GM23338 (cell line): ENCODE results near the gene CCDC57. TPM values are rescaled to one million over a fixed set of nuclear protein-coding genes. Genes with fewer than 3 reads are reported as not detected.

ENCODE experiments used
- ATAC-seq: fragments of 200-7000 bp; cut with Tn5 transposase; 3 replicates; pipeline ENCODE4 v1.9.1; 2020
- DNase-seq: peaks from one replicate; pipeline ENCODE4 v3.0.0-alpha.2; 2015; ENCODE audit warnings: low spot score
- H2AFZ ChIP-seq: fragments of 200-600 bp; sonication (generic); 2 replicates; pipeline ENCODE4 v1.8.0; 2016; ENCODE audit warnings: antibody characterized with exemption, mild to moderate bottlenecking, moderate library complexity
- H3F3A ChIP-seq: fragments of 200-600 bp; sonication (generic); replicated peaks from 2 replicates; pipeline ENCODE4 v1.8.0; 2017; ENCODE audit warnings: antibody characterized with exemption, mixed run types, low read depth
- H3K27ac ChIP-seq: fragments of 200-600 bp; sonication (generic); 2 replicates; pipeline ENCODE4 v1.6.1; 2016; ENCODE audit warnings: low read depth
- H3K27me3 ChIP-seq: fragments of 200-600 bp; sonication (generic); 2 replicates; pipeline ENCODE4 v1.8.0; 2016; ENCODE audit warnings: mild to moderate bottlenecking, mixed run types, moderate library complexity; ENCODE audit not compliant: insufficient read depth
- H3K36me3 ChIP-seq: fragments of 200-600 bp; sonication (generic); 2 replicates; pipeline ENCODE4 v1.8.0; 2016; ENCODE audit warnings: mild to moderate bottlenecking; ENCODE audit not compliant: insufficient read depth
- H3K4me1 ChIP-seq: fragments of 200-600 bp; sonication (generic); 2 replicates; pipeline ENCODE4 v1.8.0; 2016; ENCODE audit warnings: mild to moderate bottlenecking, moderate library complexity; ENCODE audit not compliant: insufficient read depth
- H3K4me2 ChIP-seq: fragments of 200-600 bp; sonication (generic); 2 replicates; pipeline ENCODE4 v1.7.1; 2017; ENCODE audit warnings: mixed run types
- H3K4me3 ChIP-seq: fragments of 200-600 bp; sonication (generic); 2 replicates; pipeline ENCODE4 v1.6.1; 2016; ENCODE audit warnings: mixed run types
- H3K79me2 ChIP-seq: fragments of 200-600 bp; sonication (generic); replicated peaks from 2 replicates; pipeline ENCODE4 v1.8.0; 2017; ENCODE audit warnings: mild to moderate bottlenecking; ENCODE audit not compliant: insufficient read depth
- H3K9me2 ChIP-seq: fragments of 200-600 bp; sonication (generic); 2 replicates; pipeline ENCODE4 v1.8.0; 2017; ENCODE audit not compliant: insufficient read depth
- H4K20me1 ChIP-seq: fragments of 200-600 bp; sonication (generic); replicated peaks from 2 replicates; pipeline ENCODE4 v1.8.0; 2017; ENCODE audit warnings: mild to moderate bottlenecking; ENCODE audit not compliant: insufficient read depth
- H3K27ac Mint-ChIP-seq: 2 replicates; pipeline ENCODE4 v1.8.0; 2020; ENCODE audit warnings: inconsistent platforms, mild to moderate bottlenecking, moderate library complexity, mixed read lengths
- H3K27me3 Mint-ChIP-seq: 3 replicates; pipeline ENCODE4 v1.8.0; 2022; ENCODE audit warnings: low read depth, mild to moderate bottlenecking, moderate library complexity, mixed read lengths, inconsistent platforms; ENCODE audit not compliant: insufficient read depth, poor library complexity
- H3K36me3 Mint-ChIP-seq: 3 replicates; pipeline ENCODE4 v1.8.0; 2021; ENCODE audit warnings: low read depth, mild to moderate bottlenecking, inconsistent platforms, moderate library complexity, mixed read lengths
- H3K4me1 Mint-ChIP-seq: 3 replicates; pipeline ENCODE4 v1.8.0; 2020; ENCODE audit warnings: mild to moderate bottlenecking, inconsistent platforms, mixed read lengths
- H3K4me3 Mint-ChIP-seq: 3 replicates; pipeline ENCODE4 v1.8.0; 2021; ENCODE audit warnings: moderate library complexity, mild to moderate bottlenecking, inconsistent platforms, mixed read lengths
- H3K9me3 Mint-ChIP-seq: 3 replicates; pipeline ENCODE4 v1.8.0; 2020; ENCODE audit warnings: moderate library complexity, mild to moderate bottlenecking, inconsistent platforms, mixed read lengths
- CREB1 ChIP-seq: fragments of 250-450 bp; sonication (Bioruptor Pico); IDR thresholded peaks from 2 replicates; pipeline ENCODE4 v1.5.0; 2020; ENCODE audit warnings: low read depth, mild to moderate bottlenecking, moderate library complexity
- EZH2 ChIP-seq: fragments of 200-600 bp; sonication (generic); IDR thresholded peaks from one replicate; pipeline ENCODE4 v1.8.0; 2017; ENCODE audit warnings: antibody characterized with exemption, mild to moderate bottlenecking, low read depth; ENCODE audit not compliant: unreplicated experiment
- EZH2phosphoT487 ChIP-seq: fragments of 200-600 bp; sonication (generic); IDR thresholded peaks from one replicate; pipeline ENCODE4 v1.8.1; 2018; ENCODE audit warnings: antibody characterized with exemption; ENCODE audit not compliant: unreplicated experiment
- JUNB ChIP-seq: IDR thresholded peaks from one replicate; pipeline ENCODE4 v1.6.1; 2016; ENCODE audit warnings: antibody characterized with exemption; ENCODE audit not compliant: unreplicated experiment
- NANOG ChIP-seq: IDR thresholded peaks from 2 replicates; pipeline ENCODE4 v1.6.1; 2016; ENCODE audit warnings: antibody characterized with exemption, borderline replicate concordance
- POLR2AphosphoS5 ChIP-seq: IDR thresholded peaks from 2 replicates; pipeline ENCODE4 v1.6.1; 2016; ENCODE audit warnings: antibody characterized with exemption, low read depth
- STAT1 ChIP-seq: IDR thresholded peaks from one replicate; pipeline ENCODE4 v1.6.1; 2016; ENCODE audit warnings: antibody characterized with exemption; ENCODE audit not compliant: unreplicated experiment
- ZNF114 ChIP-seq: fragments of 250-450 bp; sonication (Bioruptor Pico); IDR thresholded peaks from 2 replicates; pipeline ENCODE4 v1.5.0; 2020; ENCODE audit warnings: mild to moderate bottlenecking, moderate library complexity
- ZNF331 ChIP-seq: fragments of 250-450 bp; sonication (Bioruptor Pico); IDR thresholded peaks from 2 replicates; pipeline ENCODE4 v1.5.0; 2020; ENCODE audit warnings: low read depth, mild to moderate bottlenecking, moderate library complexity
- polyA plus RNA-seq: library from polyadenylated mRNA; unstranded; fragments of >200 nt; fragmentation: Nextera tagmentation; extraction: Ambion mirVana; gene quantifications from 2 replicates; pipeline ENCODE4 v1.2.1, GENCODE V29; 2016
- total RNA-seq: library from RNA; depleted of rRNA; stranded (reverse); fragments of >200 nt; shearing (Covaris generic); gene quantifications from 2 replicates; pipeline ENCODE4 v1.2.3, GENCODE V29; 2014
- TF ChIP-seq, protein P1 (sequence below): fragments of 250-450 bp; sonication (Bioruptor Pico); IDR thresholded peaks from 2 replicates; pipeline ENCODE4 v1.5.0; 2020; ENCODE audit warnings: mild to moderate bottlenecking, moderate library complexity
- TF ChIP-seq, protein P2 (sequence below), 2 experiments: fragments of 200-600 bp in 1 of 2; sonication (generic) in 1 of 2; conservative IDR thresholded peaks; 2 replicates each; pipeline versions ENCODE4 v1.5.1 to v1.6.1; 2016 to 2017; ENCODE audit warnings: antibody characterized with exemption in 2 of 2, low read depth in 2 of 2, mild to moderate bottlenecking in 2 of 2, moderate library complexity in 1 of 2
- TF ChIP-seq, protein P3 (sequence below): IDR thresholded peaks from one replicate; pipeline ENCODE4 v1.6.1; 2018; ENCODE audit warnings: antibody characterized with exemption; ENCODE audit not compliant: unreplicated experiment
- TF ChIP-seq, protein P4 (sequence below): IDR thresholded peaks from 2 replicates; pipeline ENCODE4 v1.6.1; 2016; ENCODE audit warnings: antibody characterized with exemption

The CCDC57 gene
- total and polyA plus RNA-seq, 2 experiments from 2014 or later: 7.0 to 16.3 TPM

DNA sequence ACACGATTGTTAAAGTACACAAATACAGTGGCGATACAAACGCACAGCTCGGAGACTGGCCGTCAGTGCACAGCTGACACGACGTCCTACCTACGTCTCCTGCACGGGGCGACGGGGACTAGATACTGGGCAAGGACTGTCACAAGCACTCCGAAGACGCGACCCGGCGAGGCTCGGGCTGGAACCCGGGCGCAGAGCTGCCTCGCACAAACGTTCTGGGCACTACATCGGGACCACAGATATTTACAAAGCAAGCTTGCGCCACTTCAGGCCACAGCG lies 30.0 kb upstream of the CCDC57 start:
- ATAC-seq (no peak), DNase-seq (no peak)
- Histone ChIP-seq H3K4me3 (no peak overlapping the region), H2AFZ (no peak overlapping the region), H3K27me3 (no peaks in the 10 kb centered on the region), H3F3A (0 out of 2 replicates have a peak, but pooled peaks cover 9% of the 10 kb centered on the region), H3K36me3 (peaks cover 12% of the 10 kb centered on the region), H3K4me2 (no peak overlapping the region), H4K20me1 (peaks cover 24% of the 10 kb centered on the region), H3K79me2 (peaks cover 18% of the 10 kb centered on the region), H3K9me2 (no peaks in the 10 kb centered on the region), H3K27ac (no peak overlapping the region), H3K4me1 (no peaks in the 10 kb centered on the region; the same call in 1 of the 2 replicates)
- Mint-ChIP-seq H3K27ac (no peak overlapping the region), H3K4me3 (no peak overlapping the region), H3K36me3 (peaks cover 52% of the 10 kb centered on the region), H3K4me1 (peaks cover 7% of the 10 kb centered on the region), H3K27me3 (peaks cover 15% of the 10 kb centered on the region), H3K9me3 (no peaks in the 10 kb centered on the region; the same call in 2 of the 3 replicates)
- TF ChIP-seq JUNB (no peak), ZNF331 (CRISPR knock-in tag) (no peak), EZH2phosphoT487 (no peak), NANOG (no peak), CREB1 (CRISPR knock-in tag) (no peak), POLR2AphosphoS5 (no peak), ZNF114 (CRISPR knock-in tag) (no peak), STAT1 (no peak), EZH2 (no peak)
- TF ChIP-seq, protein P1, sequence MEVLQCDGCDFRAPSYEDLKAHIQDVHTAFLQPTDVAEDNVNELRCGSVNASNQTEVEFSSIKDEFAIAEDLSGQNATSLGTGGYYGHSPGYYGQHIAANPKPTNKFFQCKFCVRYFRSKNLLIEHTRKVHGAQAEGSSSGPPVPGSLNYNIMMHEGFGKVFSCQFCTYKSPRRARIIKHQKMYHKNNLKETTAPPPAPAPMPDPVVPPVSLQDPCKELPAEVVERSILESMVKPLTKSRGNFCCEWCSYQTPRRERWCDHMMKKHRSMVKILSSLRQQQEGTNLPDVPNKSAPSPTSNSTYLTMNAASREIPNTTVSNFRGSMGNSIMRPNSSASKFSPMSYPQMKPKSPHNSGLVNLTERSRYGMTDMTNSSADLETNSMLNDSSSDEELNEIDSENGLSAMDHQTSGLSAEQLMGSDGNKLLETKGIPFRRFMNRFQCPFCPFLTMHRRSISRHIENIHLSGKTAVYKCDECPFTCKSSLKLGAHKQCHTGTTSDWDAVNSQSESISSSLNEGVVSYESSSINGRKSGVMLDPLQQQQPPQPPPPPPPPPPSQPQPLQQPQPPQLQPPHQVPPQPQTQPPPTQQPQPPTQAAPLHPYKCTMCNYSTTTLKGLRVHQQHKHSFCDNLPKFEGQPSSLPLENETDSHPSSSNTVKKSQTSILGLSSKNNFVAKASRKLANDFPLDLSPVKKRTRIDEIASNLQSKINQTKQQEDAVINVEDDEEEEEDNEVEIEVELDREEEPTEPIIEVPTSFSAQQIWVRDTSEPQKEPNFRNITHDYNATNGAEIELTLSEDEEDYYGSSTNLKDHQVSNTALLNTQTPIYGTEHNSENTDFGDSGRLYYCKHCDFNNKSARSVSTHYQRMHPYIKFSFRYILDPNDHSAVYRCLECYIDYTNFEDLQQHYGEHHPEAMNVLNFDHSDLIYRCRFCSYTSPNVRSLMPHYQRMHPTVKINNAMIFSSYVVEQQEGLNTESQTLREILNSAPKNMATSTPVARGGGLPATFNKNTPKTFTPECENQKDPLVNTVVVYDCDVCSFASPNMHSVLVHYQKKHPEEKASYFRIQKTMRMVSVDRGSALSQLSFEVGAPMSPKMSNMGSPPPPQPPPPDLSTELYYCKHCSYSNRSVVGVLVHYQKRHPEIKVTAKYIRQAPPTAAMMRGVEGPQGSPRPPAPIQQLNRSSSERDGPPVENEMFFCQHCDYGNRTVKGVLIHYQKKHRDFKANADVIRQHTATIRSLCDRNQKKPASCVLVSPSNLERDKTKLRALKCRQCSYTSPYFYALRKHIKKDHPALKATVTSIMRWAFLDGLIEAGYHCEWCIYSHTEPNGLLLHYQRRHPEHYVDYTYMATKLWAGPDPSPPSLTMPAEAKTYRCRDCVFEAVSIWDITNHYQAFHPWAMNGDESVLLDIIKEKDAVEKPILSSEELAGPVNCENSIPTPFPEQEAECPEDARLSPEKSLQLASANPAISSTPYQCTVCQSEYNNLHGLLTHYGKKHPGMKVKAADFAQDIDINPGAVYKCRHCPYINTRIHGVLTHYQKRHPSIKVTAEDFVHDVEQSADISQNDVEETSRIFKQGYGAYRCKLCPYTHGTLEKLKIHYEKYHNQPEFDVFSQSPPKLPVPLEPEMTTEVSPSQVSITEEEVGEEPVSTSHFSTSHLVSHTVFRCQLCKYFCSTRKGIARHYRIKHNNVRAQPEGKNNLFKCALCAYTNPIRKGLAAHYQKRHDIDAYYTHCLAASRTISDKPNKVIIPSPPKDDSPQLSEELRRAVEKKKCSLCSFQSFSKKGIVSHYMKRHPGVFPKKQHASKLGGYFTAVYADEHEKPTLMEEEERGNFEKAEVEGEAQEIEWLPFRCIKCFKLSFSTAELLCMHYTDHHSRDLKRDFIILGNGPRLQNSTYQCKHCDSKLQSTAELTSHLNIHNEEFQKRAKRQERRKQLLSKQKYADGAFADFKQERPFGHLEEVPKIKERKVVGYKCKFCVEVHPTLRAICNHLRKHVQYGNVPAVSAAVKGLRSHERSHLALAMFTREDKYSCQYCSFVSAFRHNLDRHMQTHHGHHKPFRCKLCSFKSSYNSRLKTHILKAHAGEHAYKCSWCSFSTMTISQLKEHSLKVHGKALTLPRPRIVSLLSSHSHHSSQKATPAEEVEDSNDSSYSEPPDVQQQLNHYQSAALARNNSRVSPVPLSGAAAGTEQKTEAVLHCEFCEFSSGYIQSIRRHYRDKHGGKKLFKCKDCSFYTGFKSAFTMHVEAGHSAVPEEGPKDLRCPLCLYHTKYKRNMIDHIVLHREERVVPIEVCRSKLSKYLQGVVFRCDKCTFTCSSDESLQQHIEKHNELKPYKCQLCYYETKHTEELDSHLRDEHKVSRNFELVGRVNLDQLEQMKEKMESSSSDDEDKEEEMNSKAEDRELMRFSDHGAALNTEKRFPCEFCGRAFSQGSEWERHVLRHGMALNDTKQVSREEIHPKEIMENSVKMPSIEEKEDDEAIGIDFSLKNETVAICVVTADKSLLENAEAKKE (CRISPR knock-in tag): no peak
- TF ChIP-seq, protein P2, sequence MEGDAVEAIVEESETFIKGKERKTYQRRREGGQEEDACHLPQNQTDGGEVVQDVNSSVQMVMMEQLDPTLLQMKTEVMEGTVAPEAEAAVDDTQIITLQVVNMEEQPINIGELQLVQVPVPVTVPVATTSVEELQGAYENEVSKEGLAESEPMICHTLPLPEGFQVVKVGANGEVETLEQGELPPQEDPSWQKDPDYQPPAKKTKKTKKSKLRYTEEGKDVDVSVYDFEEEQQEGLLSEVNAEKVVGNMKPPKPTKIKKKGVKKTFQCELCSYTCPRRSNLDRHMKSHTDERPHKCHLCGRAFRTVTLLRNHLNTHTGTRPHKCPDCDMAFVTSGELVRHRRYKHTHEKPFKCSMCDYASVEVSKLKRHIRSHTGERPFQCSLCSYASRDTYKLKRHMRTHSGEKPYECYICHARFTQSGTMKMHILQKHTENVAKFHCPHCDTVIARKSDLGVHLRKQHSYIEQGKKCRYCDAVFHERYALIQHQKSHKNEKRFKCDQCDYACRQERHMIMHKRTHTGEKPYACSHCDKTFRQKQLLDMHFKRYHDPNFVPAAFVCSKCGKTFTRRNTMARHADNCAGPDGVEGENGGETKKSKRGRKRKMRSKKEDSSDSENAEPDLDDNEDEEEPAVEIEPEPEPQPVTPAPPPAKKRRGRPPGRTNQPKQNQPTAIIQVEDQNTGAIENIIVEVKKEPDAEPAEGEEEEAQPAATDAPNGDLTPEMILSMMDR (conservative IDR thresholded peaks at IDR 0.05; ENCODE audit: low read depth in 2 of 2): no peak
- TF ChIP-seq, protein P3, sequence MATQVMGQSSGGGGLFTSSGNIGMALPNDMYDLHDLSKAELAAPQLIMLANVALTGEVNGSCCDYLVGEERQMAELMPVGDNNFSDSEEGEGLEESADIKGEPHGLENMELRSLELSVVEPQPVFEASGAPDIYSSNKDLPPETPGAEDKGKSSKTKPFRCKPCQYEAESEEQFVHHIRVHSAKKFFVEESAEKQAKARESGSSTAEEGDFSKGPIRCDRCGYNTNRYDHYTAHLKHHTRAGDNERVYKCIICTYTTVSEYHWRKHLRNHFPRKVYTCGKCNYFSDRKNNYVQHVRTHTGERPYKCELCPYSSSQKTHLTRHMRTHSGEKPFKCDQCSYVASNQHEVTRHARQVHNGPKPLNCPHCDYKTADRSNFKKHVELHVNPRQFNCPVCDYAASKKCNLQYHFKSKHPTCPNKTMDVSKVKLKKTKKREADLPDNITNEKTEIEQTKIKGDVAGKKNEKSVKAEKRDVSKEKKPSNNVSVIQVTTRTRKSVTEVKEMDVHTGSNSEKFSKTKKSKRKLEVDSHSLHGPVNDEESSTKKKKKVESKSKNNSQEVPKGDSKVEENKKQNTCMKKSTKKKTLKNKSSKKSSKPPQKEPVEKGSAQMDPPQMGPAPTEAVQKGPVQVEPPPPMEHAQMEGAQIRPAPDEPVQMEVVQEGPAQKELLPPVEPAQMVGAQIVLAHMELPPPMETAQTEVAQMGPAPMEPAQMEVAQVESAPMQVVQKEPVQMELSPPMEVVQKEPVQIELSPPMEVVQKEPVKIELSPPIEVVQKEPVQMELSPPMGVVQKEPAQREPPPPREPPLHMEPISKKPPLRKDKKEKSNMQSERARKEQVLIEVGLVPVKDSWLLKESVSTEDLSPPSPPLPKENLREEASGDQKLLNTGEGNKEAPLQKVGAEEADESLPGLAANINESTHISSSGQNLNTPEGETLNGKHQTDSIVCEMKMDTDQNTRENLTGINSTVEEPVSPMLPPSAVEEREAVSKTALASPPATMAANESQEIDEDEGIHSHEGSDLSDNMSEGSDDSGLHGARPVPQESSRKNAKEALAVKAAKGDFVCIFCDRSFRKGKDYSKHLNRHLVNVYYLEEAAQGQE: no peak
- TF ChIP-seq, protein P4, sequence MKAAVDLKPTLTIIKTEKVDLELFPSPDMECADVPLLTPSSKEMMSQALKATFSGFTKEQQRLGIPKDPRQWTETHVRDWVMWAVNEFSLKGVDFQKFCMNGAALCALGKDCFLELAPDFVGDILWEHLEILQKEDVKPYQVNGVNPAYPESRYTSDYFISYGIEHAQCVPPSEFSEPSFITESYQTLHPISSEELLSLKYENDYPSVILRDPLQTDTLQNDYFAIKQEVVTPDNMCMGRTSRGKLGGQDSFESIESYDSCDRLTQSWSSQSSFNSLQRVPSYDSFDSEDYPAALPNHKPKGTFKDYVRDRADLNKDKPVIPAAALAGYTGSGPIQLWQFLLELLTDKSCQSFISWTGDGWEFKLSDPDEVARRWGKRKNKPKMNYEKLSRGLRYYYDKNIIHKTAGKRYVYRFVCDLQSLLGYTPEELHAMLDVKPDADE: no peak
